ENCODE data around the gene TNS1.

GRCh38 chr2:217794133-217794986 is 208.4 kb downstream of the TNS1 start:
- TF ChIP-seq CTCF (IDR thresholded peaks at IDR 0.05) (no peak), EZH2phosphoT487 (IDR thresholded peaks at IDR 0.05; ENCODE audit: borderline replicate concordance, low read depth) (no peak), YY1 (IDR thresholded peaks at IDR 0.05; ENCODE audit: low read depth) (no peak), TEAD4 (IDR thresholded peaks at IDR 0.05; ENCODE audit: borderline replicate concordance, insufficient read depth) (no peak), SMC3 (IDR thresholded peaks at IDR 0.05; ENCODE audit: low read depth, low read length) (no peak), POLR2AphosphoS5 (IDR thresholded peaks at IDR 0.05; ENCODE audit: low read depth, low read length) (no peak), USF1 (IDR thresholded peaks at IDR 0.05; ENCODE audit: borderline replicate concordance, low read depth) (no peak), GABPA (IDR thresholded peaks at IDR 0.05; ENCODE audit: low read depth) (no peak)
